Caco-2 (cell line): ENCODE measurements around the gene LRMDA. TPM values are rescaled to one million over a fixed set of nuclear protein-coding genes. Genes with fewer than 3 reads are reported as not detected.

ENCODE experiments used
- BruUV-seq: library from RNA; stranded (reverse); fragments of 400-500 nt; replicated peaks from 2 replicates; lab custom pipeline; 2021; lab: Mats Ljungman, UMichigan
- CTCF ChIA-PET: fragments of 300-600 bp; sonication (Branson Sonifier 250); formaldehyde crosslinking; loops from one replicate; lab custom pipeline; 2022; ENCODE audit warnings: antibody characterized with exemption; lab: Charles Lee
- POLR2A ChIA-PET: fragments of 300-600 bp; sonication (Branson Sonifier 250); formaldehyde crosslinking; loops from one replicate; lab custom pipeline; 2022; ENCODE audit warnings: antibody characterized with exemption; lab: Charles Lee
- DNase-seq, 2 experiments: peaks; one replicate each; pipeline versions ENCODE4 v3.0.0 to v3.0.0-alpha.2; 2020 to 2022
- H3K27me3 ChIP-seq: replicated peaks from 2 replicates; pipeline ENCODE4 v1.6.0; 2011; ENCODE audit warnings: low read length; ENCODE audit not compliant: control insufficient read depth, insufficient read depth
- H3K36me3 ChIP-seq: 2 replicates; pipeline ENCODE4 v1.5.1; 2011; ENCODE audit warnings: low read length; ENCODE audit not compliant: control insufficient read depth, insufficient read depth
- H3K4me1 ChIP-seq: fragments of 250-450 bp; sonication (Bioruptor Pico); 2 replicates; pipeline ENCODE4 v1.5.1; 2020; ENCODE audit warnings: mild to moderate bottlenecking
- H3K4me3 ChIP-seq: 2 replicates; pipeline ENCODE4 v1.5.1; 2011; ENCODE audit warnings: low read depth, mild to moderate bottlenecking, control low read depth, low read length
- H3K9me3 ChIP-seq: fragments of 250-450 bp; sonication (Bioruptor Pico); 2 replicates; pipeline ENCODE4 v1.5.1; 2020; ENCODE audit warnings: mild to moderate bottlenecking, moderate library complexity
- H3K27ac Mint-ChIP-seq: one replicate; pipeline ENCODE4 v1.8.0; 2022; ENCODE audit warnings: mixed read lengths; ENCODE audit not compliant: unreplicated experiment
- H3K27me3 Mint-ChIP-seq: one replicate; pipeline ENCODE4 v1.8.0; 2022; ENCODE audit warnings: mixed read lengths; ENCODE audit not compliant: insufficient read depth, unreplicated experiment
- H3K36me3 Mint-ChIP-seq: one replicate; pipeline ENCODE4 v1.8.0; 2022; ENCODE audit warnings: mild to moderate bottlenecking, mixed read lengths; ENCODE audit not compliant: insufficient read depth, unreplicated experiment
- H3K4me1 Mint-ChIP-seq: one replicate; pipeline ENCODE4 v1.8.0; 2022; ENCODE audit warnings: low read depth, mixed read lengths; ENCODE audit not compliant: unreplicated experiment
- H3K4me3 Mint-ChIP-seq: one replicate; pipeline ENCODE4 v1.8.0; 2022; ENCODE audit warnings: mild to moderate bottlenecking, moderate library complexity, mixed read lengths; ENCODE audit not compliant: unreplicated experiment
- H3K9me3 Mint-ChIP-seq: one replicate; pipeline ENCODE4 v1.8.0; 2022; ENCODE audit warnings: mixed read lengths; ENCODE audit not compliant: unreplicated experiment
- intact Hi-C: fragments of 100-400 bp; cut with micrococcal nuclease; formaldehyde crosslinking; loops from one replicate; pipeline ENCODE4 v1.10.0; 2022; ENCODE audit not compliant: unreplicated experiment
- total RNA-seq: library from RNA; stranded (reverse); gene quantifications from 2 replicates; pipeline ENCODE4 v1.2.3, GENCODE V29; 2022
- TF ChIP-seq, protein P1 (sequence below), 2 experiments: fragments of 200-600 bp in 1 of 2; IDR thresholded peaks; 1 replicate in 1 of 2; 2 replicates in 1 of 2; pipeline versions ENCODE4 v1.5.1 to v1.8.0; 2011 to 2022; ENCODE audit warnings: antibody characterized with exemption in 1 of 2, control low read depth in 1 of 2, inconsistent platforms in 1 of 2, low read depth in 1 of 2, low read length in 1 of 2, mild to moderate bottlenecking in 1 of 2, moderate library complexity in 1 of 2; ENCODE audit not compliant: insufficient read depth in 1 of 2, severe bottlenecking in 1 of 2, unreplicated experiment in 1 of 2

The LRMDA gene
- total RNA-seq, 1 experiment from 2014 or later: 18.5 TPM

DNA sequence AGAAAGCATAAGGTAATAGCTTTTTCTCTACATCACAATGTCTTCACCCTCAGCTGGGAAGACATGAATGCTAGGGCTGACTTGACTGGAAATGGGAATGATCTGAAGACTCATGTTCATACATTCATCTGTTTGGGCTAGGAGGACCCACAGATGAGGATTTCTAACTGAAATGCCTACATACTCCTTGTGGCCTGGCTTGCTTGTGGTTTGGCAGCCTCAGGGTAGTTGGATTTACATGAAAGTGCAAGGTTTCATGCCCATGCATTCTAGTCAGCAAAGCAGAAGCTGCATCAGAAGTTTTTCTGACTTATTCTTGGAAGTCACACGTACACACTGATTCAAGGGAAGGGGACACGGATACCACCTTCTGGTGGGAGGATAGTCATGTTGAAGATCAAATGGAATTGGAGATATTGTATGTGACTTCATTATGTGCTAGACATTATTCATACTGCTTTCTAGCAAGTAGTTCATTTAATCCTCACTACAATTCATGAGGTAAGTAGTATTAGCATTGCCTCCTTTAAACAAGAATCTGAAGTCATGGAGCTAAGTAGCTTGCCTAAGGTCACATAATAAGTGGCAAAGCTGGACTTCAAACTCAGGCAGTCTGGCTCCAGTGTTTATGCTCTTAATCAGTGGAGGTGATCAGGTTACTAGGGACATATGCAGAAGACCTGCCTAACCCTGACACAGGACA, 957.0 kb downstream of the LRMDA start:
- Histone ChIP-seq H3K36me3 (no peaks in the 10 kb centered on the region), H3K9me3 (no peaks in the 10 kb centered on the region), H3K27me3 (no peaks in the 10 kb centered on the region), H3K4me1 (no peaks in the 10 kb centered on the region), H3K4me3 (no peak overlapping the region)
- no peak overlapping the region for H3K4me3 Mint-ChIP-seq
- DNase-seq: no peak
- H3K9me3 Mint-ChIP-seq: no peaks in the 10 kb centered on the region
- no peaks in the 10 kb centered on the region for H3K36me3 Mint-ChIP-seq
- BruUV-seq: no TSS peak
- TF ChIP-seq, protein P1, sequence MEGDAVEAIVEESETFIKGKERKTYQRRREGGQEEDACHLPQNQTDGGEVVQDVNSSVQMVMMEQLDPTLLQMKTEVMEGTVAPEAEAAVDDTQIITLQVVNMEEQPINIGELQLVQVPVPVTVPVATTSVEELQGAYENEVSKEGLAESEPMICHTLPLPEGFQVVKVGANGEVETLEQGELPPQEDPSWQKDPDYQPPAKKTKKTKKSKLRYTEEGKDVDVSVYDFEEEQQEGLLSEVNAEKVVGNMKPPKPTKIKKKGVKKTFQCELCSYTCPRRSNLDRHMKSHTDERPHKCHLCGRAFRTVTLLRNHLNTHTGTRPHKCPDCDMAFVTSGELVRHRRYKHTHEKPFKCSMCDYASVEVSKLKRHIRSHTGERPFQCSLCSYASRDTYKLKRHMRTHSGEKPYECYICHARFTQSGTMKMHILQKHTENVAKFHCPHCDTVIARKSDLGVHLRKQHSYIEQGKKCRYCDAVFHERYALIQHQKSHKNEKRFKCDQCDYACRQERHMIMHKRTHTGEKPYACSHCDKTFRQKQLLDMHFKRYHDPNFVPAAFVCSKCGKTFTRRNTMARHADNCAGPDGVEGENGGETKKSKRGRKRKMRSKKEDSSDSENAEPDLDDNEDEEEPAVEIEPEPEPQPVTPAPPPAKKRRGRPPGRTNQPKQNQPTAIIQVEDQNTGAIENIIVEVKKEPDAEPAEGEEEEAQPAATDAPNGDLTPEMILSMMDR (IDR thresholded peaks at IDR 0.05; ENCODE audit: insufficient read depth in 1 of 2, low read depth in 1 of 2, low read length in 1 of 2, severe bottlenecking in 1 of 2, unreplicated experiment in 1 of 2): no peak
- no peak overlapping the region for H3K27ac Mint-ChIP-seq
- intact Hi-C loops: no loop called here
- POLR2A ChIA-PET: no interaction called here
- no peaks in the 10 kb centered on the region for H3K4me1 Mint-ChIP-seq
- no peaks in the 10 kb centered on the region for H3K27me3 Mint-ChIP-seq
- CTCF ChIA-PET: no interaction called here

DNA sequence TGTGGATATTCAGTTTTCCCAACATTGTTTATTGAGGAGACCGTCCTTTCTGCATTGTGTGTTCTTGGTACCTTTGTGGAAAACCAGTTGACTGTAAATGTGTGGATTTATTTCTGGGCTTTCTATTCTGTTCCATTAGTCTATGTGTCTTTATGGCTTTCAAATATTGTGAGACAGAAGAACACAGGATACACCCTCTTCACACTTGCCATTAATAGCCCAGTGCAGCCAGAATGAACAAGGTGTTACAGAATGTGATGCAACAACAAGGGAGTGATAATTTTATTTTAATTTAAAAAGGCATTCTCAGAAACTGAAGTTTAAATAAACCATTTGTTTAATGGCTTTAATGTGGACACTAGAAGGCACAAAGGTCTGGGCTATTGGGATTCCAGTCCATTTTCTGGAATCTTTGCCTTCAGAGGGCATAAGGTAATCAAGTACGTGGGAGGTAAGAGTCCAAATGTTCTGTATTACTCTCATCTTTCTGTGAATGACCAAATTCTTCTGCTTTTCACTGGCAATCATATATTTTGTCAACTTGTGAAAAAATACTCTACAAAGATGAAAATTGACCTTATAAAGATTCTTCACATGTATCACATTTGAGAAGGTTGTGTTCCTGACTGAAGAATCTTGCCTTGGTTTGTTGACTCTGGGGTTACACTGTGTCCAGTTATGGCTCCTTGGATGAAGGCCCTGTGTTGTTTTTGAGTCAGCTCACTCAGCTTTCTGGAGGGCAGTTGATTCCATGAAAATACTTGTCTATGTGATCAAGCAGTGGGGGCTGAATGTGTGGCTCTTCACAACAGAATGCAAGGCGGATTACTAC, 962.7 kb downstream of the LRMDA start:
- H3K27ac Mint-ChIP-seq: no peak overlapping the region
- Histone ChIP-seq H3K4me1 (no peaks in the 10 kb centered on the region), H3K9me3 (no peaks in the 10 kb centered on the region), H3K36me3 (no peaks in the 10 kb centered on the region), H3K4me3 (no peak overlapping the region), H3K27me3 (no peaks in the 10 kb centered on the region)
- H3K36me3 Mint-ChIP-seq: no peaks in the 10 kb centered on the region
- ChIA-PET POLR2A (no interaction called here), CTCF (no interaction called here)
- no peak overlapping the region for H3K4me3 Mint-ChIP-seq
- H3K9me3 Mint-ChIP-seq: no peaks in the 10 kb centered on the region
- DNase-seq: no peak
- intact Hi-C loops: no loop called here
- no TSS peak for BruUV-seq
- TF ChIP-seq, protein P1 (IDR thresholded peaks at IDR 0.05; ENCODE audit: insufficient read depth in 1 of 2, low read depth in 1 of 2, low read length in 1 of 2, severe bottlenecking in 1 of 2, unreplicated experiment in 1 of 2): no peak
- H3K4me1 Mint-ChIP-seq: no peaks in the 10 kb centered on the region
- H3K27me3 Mint-ChIP-seq: no peaks in the 10 kb centered on the region

DNA sequence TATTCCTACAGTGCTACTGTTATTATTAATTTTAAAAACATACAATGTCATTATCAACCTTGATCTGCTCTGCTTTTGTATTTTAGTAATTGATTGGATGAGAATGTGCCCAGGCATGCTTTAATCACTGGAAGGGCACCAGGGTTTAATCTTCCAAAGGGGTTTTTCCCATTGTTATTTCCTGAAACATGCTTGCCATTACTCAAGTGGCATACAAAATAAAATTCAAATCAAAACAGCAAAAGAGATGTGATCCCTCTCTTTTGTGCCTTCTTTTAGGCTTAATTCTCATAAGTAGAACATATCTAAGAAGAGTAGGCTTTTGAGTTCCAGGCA, 963.3 kb downstream of the LRMDA start:
- H3K36me3 Mint-ChIP-seq: no peaks in the 10 kb centered on the region
- H3K4me3 Mint-ChIP-seq: no peak overlapping the region
- CTCF ChIA-PET: no interaction called here

More for the DNA sequence above, 963.3 kb downstream of the LRMDA start:
- no TSS peak for BruUV-seq
- Histone ChIP-seq H3K27me3 (no peaks in the 10 kb centered on the region), H3K36me3 (no peaks in the 10 kb centered on the region), H3K4me1 (no peaks in the 10 kb centered on the region), H3K4me3 (no peak overlapping the region), H3K9me3 (no peaks in the 10 kb centered on the region)
- no peaks in the 10 kb centered on the region for H3K27me3 Mint-ChIP-seq
- no peak overlapping the region for H3K27ac Mint-ChIP-seq
- no peaks in the 10 kb centered on the region for H3K9me3 Mint-ChIP-seq
- H3K4me1 Mint-ChIP-seq: no peaks in the 10 kb centered on the region
- TF ChIP-seq, protein P1 (IDR thresholded peaks at IDR 0.05; ENCODE audit: insufficient read depth in 1 of 2, low read depth in 1 of 2, low read length in 1 of 2, severe bottlenecking in 1 of 2, unreplicated experiment in 1 of 2): no peak
- POLR2A ChIA-PET: no interaction called here
- intact Hi-C loops: no loop called here
- DNase-seq: no peak
